ENCODE data around the gene PARD3.
A peak's percentile ranks its signal among the peaks of the same experiment; 100 is the strongest.

Gene PARD3

DNA sequence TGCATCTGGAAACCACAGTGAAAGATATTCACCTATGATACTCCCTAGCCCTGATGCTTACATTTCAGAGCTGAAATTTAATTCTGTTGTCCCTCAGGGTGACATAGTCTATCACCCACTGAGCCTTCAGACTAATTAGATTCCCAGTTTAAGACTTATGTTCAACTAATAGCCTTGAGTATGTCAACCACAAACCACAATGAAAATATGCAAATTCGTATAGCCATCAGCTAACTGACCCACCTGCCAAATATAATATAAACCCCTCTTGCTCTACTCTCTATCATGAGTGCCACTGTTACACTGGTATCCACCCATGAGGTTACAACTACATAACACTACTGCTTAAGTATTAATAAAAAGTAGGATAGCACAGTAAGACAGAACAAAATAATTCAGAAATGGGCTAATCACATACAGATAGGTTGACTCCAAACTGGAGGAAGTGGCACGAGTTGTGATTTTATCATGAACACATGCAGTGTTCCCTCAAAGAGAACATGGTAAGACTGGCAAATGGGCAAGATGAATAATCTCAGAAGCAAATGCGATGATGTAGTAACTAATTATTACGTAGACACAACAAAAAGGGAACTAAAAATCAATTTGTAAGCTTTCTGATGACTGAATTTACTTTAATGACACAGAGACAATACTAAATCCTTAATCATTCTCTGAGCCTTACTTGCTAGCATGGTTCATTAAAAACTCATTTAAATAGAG, 290.6 kb downstream of the PARD3 start:
- DNase-seq: no peak

DNA sequence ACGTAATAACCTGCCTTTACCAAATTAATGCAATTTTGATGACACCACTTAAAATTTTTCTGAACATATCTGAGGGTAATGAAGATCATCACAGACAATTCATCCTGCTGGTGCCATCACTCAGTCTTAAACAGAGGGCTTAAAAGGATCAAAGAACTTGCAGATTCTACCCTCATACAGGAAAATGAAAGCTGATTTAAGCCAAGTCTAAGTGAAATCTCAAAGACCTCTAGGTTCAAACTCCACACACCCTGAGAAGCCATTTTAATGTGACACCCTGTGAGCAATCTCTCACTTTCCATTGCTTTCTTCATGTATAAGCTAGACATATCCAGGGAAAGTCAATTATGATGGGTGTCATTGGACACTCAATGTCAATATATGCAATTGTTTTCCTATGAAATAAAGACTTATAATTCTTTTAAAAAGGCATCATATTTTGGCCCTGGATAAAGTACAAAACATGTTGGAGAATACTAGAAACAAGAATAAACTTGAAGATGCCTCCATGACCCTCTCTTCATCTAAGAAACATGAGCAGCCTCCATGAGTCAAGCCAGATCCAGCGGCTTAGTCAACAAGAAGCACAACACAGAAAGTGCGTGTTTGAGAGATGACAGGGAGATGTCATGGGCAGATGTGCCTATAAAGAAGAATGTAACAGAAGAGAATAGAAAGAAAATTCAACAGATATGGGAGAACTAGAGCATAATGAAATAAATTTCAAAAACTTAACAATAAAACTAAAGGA, 291.9 kb downstream of the PARD3 start:
- no peak for DNase-seq

DNA sequence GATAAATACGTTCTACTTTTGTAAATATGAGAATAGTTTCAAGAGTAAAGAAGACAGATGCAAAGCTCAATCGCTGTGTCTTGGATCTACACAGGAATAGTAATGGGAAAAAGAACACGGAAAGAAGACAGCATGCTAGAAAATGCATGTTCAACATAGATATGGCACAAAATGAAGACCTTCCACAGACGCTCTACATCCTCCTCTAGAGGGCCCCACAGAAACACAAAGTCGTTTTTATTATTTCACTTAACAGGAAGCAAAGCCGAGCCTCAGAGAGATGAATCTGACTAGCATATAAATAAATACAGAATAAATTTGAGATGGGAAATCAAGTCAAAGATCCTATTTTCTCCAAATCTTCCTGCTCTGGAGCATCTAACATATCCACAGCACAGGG, 292.6 kb downstream of the PARD3 start:
- DNase-seq: no peak

DNA sequence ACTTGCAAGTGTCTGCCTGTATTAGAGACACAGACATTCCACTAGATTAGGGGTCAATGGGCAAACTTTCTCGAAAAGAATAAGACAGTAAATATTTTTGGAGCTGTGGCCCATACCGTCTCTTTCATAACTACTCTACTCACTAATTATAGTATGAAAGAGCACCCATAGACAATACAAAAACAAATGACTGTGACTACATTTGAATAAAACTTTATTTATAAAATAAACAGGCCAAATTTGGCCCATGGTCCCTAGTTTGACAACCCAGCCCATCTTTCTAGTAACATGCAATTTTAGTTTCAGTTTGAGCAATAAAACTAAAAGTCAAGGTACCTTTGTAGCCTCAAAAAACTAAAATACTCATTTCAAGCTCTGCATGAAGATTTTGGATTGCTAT, 294.6 kb downstream of the PARD3 start:
- no peak for DNase-seq

DNA sequence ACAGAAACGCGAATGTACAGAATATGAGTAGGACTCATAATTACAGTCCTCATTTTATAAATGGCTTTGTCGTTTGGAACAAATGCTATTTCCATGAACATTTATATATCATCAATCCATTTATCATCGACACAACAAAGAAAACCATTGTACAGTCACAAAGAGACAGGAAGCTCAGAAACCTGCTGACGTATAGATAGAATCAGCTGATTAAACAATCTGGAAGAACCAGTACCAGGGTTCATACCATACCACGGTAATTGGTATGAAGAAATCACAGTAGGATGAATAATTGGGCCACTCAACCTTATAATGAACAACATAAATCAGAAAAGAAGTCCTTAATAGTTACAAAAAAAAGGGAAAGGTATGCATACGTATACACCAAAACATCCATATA, 295.0 kb downstream of the PARD3 start:
- peak; percentile 42 for DNase-seq

DNA sequence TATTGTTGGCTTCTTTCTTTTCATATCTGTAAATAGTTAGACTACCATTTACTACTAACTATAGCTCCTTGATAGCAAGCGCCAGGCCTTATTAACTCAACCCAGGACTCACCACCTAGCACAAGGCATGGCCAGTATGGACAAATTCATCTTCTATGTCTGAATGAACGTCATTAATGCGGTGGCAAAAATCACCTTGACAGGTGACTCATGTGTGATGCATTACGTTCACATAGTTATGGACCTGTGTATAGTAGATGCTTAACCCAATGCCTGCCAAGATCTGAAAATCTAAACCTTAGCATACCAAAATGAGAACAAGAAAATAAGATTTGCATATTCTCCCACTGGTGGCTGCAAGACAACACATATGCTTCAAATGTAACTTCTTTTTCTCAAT, 300.8 kb downstream of the PARD3 start:
- DNase-seq: no peak

DNA sequence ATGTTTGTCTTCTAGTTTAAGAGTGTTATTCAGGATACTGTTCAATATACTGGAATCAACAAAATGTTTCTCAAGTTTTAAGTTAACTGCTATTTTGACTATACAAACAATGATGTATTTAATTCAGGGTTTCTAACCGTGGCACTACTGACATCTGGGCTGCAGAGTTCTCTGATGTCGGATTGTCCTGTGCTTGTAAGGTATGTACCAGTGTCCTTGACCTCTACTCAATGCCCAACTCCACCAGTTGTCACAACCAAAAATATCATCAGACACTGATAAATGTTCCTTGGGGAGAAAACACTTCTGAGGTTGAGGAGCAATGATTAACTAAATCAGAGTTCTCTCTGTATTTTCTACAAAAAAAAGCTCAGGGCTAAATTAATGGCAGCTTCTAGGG, 301.5 kb downstream of the PARD3 start:
- DNase-seq: no peak

DNA sequence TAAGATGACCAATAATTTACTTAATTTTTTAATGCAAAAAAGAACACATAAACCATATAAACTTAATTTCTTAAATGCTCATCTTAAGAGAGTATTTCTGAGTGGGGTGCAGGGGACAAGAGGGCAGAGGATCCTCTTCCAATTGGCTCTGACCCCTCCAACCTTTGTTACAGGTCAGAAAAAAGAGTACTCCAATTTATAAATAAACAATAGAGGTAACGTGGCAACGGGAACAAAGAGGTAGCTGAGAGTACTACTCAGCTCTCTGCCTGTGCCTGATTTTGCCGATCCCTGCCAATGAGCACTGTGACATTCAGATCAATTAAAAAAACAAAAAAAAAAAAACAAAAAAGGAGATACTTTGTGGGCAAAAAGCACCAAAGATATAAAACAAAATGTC, 307.9 kb downstream of the PARD3 start:
- peak; percentile 32 for DNase-seq

DNA sequence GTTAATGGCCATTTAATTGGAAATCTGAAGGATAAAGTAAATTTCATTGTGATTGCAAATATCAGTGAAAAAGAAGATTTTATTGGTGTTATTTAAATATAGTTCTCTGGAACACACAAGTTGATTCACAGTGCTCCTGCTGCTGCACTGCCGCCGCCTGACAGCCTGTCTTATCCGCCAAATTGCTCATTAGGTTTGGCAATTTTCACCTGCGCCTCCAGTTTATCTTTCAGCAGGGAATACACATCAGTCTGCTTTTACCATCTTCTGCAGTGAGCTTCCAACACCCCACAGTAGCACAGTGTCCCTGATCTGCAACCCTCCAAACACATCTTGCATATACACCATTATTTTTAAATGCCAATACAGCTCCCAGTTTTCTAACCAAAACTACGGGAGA, 308.3 kb downstream of the PARD3 start:
- no peak for DNase-seq

DNA sequence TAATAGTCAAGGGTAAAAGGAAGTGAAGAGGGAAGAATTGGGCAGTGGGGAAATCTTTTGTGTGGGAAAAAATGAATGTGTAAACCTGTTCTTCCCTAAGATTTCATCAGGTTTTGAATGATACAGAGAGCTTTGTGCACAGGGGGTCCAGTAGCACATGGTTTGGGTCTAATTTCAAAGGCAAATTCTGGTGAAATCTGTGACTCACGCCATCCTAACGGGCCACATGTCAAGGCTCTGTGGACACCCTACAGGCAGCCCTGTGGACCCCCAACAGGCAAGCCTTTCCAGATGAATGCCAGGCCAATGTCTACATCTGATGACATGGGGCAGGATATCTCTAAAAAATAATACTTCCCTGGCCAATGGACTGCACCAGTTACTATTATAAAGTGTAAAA, 309.8 kb downstream of the PARD3 start:
- DNase-seq: no peak

DNA sequence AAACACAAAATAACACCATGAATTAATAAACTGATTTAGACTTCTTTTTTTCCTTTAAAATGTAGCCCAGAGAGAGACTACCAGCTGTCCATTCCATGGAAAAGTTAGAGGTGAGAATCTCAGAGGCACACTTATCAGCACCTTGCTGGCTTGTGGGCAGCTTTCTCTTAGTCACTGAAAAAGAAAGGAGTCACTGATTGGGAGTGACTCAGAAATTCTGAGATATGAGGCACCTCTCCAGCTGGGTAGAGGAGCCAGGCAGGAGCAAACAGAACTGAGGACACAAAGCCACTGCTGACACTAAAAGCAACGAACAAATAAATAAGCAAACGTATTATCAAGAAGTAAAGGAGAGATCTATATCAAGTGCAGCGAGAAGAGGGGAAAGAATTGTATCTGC, 310.6 kb downstream of the PARD3 start:
- no peak for DNase-seq

DNA sequence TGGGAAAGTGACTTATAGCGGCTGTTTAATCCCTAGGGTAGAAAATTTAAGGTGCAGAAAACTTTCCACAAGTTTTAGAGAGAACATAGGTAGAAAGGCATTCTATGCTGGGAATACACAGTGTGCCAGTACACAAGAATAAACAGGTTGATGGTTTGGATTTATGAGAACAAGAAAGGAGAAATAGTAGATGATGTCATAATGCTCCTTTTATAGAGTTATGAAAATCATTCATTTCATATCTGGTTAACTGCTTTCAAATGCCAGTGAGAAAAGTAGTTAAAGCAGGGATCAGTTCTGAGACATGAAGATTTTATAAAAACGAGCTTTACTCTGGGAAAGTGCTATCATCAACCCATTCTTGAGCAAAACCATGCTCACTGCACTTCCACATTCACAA, 311.4 kb downstream of the PARD3 start:
- no peak for DNase-seq

DNA sequence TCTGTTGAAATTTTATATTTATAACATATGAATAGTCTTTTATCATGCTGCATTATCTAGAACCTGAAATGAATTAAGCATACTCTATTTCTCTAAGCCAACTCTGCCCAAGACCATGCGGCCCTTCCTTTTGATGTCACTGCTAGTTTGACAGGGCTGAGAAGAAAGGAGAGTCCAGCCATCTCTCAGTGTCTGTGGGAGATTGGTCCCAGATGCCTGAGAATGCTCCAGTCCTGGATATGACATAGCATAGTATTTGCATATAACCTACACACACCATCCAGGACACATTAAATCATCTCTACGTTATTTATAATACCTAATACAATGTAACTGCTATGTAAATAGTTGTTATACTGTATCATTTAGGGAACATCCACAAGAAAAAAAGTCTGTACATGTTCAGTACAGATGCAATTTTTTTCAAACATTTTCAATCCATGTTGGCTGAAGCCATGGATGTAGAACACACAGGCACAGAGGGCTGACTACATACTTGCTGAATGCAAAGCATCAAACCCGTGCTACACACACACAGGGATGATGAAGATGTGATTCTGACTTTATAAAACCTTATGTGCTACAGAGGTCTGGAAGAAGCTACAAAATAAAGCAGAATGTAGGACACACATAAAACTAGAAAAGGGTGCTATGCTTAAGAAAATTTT, 315.4 kb downstream of the PARD3 start:
- no peak for DNase-seq

DNA sequence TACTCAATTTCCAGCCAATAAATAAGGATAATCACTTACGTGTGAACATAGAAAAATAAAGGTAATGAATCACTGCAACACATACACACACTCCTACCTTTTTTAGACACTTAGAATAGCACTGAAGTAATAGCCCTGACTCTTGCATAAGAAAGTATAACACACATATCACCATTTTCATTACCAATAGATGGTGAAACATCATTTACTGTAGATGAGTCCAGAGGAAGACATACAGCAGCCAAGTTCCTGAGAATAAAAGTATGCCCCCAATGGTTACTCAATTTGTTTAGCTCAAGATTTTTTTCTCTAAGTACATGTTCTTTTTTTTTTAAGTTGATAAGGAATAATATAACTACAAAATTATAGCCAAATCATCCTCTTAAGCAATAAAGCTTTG, 316.3 kb downstream of the PARD3 start:
- DNase-seq: no peak

DNA sequence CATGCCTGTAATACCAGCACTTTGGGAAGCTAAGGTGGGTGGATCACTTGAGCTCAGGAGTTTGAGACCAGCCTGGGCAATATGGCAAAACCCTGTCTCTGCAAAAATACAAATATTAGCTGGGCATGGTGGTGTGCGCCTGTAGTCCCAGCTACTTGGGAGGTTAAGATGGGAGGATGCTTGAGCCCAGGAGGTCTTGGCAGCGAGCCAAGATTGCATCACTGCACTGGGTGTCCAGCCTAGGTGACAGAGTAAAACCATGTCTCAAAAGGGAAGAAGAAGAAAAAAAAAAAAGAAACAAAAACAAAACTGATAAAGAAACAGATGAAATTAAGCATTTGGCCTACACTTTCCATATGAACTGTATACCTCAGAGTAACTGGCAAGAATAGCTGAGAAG, 319.2 kb downstream of the PARD3 start:
- no peak for DNase-seq

DNA sequence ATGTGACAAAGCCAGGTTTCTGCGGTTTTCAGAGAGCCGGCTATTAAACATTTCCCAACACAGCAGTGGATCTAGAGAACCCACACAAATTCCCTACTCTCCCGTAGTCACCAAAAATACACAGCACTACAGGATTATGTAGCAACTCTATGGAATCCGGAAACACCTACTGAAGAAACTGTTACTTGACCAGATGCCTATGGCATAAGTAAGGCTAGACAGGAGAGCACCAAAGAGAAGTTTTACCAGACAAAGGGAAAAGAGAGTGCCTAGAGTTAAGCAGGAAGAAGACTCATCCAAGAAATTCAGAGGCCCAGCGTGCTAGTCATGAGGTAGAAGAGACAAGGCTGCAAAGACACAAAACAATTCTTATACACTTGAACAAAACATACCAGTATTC, 321.1 kb downstream of the PARD3 start:
- no peak for DNase-seq

DNA sequence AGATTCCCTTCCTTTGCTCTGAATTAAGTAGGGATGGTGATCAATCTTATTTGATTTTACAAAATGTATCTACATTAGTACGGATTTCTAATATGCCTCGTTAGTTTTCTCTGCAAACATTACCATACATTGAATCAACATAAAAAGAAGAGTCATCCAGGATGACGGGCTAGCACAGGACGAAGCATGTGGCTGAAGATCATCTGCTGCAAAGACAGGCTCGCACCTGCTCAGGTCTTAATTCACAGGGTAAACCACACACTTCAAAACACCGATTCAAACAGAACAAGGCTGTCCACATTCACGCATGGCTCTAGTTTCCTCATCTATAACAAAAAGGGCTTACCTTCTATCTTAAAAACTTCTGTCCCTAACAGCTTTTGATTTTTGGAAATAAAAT, 323.0 kb downstream of the PARD3 start:
- peak; percentile 51 for DNase-seq

DNA sequence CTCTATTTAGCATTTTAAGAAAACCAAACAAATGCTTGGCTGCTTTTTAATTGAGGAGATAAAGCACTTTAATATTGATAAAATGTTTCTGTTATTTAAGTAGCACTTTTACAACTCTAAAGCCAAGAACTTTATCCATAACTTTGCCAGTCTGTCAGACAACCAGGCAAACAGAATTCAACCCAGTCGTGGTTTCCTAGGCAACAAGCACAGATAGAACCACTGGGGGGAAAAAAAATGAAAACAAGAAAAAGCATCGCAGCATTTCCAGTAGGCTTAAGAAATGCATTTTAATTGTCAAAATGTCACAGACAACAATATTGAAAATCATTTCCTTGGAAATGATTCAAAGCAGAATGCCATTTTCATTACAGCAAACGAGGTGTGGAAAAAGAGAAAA, 323.4 kb downstream of the PARD3 start:
- DNase-seq: no peak

DNA sequence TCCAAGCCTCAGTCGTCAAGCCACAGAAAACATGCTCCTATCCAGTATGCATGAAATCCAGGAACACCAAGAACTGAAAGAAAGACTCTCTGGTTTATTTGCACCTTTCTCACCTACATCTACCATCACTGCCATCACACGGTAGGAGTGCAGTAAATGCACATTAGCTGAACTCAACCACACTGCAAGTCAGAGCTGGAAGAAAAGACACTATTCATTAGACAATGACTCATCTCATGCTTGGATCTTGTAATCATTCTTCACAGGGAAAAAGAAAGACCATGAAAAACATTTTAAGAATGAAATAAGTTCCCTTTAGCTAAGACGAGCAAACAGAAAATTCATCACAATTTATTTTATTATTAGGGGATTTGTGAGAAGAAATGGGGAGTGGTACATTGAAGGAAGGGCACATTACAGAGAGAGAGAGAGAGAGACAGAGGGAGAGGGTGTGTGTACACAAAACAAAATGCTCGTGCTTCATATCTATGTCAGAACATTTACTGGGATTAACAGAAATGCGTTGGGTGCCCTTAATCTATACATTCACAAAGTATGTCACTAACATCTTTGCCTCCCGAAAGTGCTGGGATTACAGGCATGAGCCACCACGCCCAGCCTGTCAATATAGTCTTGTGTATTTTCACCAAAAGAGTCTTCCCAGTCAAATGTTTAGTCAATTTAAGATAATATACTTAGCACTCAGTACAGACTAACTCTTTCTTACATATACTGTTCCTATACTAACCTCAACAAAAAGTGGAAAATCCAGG, 324.9 kb downstream of the PARD3 start:
- no peak for DNase-seq

DNA sequence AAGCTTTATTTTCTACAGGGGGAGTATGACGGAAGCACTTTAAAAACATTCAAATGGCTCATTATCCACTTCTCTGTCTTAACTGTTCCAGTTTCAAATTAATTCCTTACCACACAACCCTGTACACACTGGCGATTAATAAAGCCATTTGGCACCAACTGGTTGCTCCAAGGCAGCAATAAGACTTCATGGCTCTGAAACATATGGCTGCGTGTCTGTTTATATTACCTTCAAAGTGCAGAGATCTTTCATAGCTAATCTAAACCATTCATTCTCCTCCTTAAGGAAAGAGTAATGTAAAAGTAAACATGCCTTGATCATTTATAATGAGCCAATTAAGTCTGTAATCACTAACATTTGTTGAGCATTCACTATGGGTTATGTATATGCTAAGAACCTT, 325.7 kb downstream of the PARD3 start:
- peak; percentile 70 for DNase-seq

DNA sequence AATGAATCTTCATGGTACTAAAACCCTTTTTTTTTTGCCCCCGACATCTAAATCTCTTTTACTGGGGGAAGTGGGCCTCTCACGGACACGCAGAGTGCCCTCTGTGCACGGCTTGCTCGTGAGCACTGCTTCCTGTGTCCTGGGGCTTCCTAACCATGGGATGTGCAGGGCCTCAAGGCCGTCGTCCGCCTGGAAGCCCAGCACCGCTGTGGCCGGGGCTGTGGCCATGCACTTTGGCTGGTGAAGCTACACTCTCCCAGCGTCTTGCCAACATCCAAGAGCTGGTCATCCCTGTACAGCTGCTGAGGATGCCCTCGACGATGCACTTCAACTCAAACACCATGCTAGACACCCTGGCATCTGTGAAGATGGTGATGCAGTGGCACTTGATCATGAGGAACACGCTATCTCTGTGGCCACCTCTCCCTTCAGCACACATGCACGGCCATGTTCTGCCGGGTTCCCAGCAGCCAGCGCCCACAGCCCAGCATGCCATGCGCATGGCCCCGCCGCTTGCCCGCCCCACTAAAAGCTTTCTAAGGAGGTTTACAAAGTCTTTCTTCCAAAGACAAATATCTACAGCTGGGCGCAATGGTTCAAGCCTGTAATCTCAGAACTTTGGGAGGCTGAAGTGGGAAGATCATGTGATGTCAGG, 326.5 kb downstream of the PARD3 start:
- no peak for DNase-seq

DNA sequence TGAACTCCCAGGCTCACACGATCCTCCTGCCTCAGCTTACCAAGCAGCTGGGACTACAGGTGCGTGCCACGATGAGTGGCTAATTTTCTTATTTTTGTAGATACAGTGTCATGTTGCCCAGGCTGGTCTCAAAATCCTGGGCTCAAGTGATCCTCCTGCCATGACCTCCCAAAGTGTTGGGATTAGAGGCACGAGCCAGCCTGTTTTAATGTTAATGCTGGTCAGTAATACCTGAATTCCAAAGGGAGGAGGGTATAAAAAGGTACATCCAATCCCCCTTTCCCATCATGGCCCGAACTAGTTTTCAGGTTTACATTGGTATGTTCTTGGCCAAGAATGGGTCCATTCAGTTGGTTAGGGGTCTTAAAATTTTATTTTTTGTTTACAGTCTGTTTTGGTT, 329.1 kb downstream of the PARD3 start:
- no peak for DNase-seq

DNA sequence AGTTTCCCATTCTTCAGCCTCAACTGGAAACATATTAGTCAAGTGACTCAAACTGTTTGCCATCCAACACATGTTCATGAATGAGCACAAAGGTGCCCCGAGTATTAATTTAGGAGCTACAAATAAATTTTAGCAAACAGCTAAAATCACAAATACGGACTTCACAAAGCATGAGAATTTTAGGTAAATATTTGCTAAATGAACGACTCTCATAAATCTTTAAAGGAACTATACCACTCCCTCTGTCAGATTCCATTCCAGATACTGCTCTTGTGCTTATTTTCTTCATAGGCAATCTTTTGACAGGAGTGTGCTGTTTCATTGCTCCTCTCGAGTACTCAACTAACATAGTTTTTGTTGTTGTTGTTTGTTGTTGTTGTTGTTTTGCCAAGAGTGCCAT, 330.9 kb downstream of the PARD3 start:
- no peak for DNase-seq
